Breast epithelium (tissue), 4 donors: Measurements from ENCODE around the gene FBXO34. TPM values are rescaled to one million over a fixed set of nuclear protein-coding genes. Genes with fewer than 3 reads are reported as not detected.

Experiments used
- DNase-seq, 2 donors: peaks; one replicate each; pipeline ENCODE4 v3.0.0-alpha.2; 2019; ENCODE audit warnings: low spot score in 2 of 2
- H3K27ac ChIP-seq, 2 donors: fragments of 200-600 bp; sonication (generic) in 1 of 2; one replicate each; pipeline ENCODE4 v1.5.1; 2016 to 2019; ENCODE audit warnings: mild to moderate bottlenecking in 1 of 2
- H3K27me3 ChIP-seq, 2 donors: fragments of 200-600 bp; sonication (generic) in 1 of 2; one replicate each; pipeline versions ENCODE4 v1.5.1 to v1.6.0; 2017 to 2019; ENCODE audit warnings: control low read depth in 1 of 2, mild to moderate bottlenecking in 1 of 2
- H3K36me3 ChIP-seq: fragments of 200-600 bp; one replicate; pipeline ENCODE4 v1.5.1; 2019
- H3K4me1 ChIP-seq, 2 donors: fragments of 200-600 bp; sonication (generic); one replicate each; pipeline ENCODE4 v1.5.1; 2016 to 2019; ENCODE audit warnings: control low read depth in 1 of 2
- H3K4me3 ChIP-seq, 3 donors: fragments of 200-600 bp; sonication (generic); 1 replicate in 2 of 3; 2 replicates in 1 of 3; pipeline ENCODE4 v1.5.1; 2016 to 2019; ENCODE audit warnings: mild to moderate bottlenecking in 3 of 3, moderate library complexity in 2 of 3
- H3K9me3 ChIP-seq, 2 donors: fragments of 200-600 bp; sonication (generic) in 1 of 2; one replicate each; pipeline ENCODE4 v1.5.1; 2016 to 2019; ENCODE audit warnings: control low read depth in 1 of 2
- POLR2A ChIP-seq: fragments of 450-650 bp; IDR thresholded peaks from one replicate; pipeline ENCODE4 v1.6.1; 2016; ENCODE audit warnings: antibody characterized with exemption, mild to moderate bottlenecking, moderate library complexity
- POLR2AphosphoS5 ChIP-seq, 3 donors: sonication (generic); formaldehyde crosslinking; IDR thresholded peaks; one replicate each; pipeline ENCODE4 v1.6.1; 2017; ENCODE audit warnings: antibody characterized with exemption in 3 of 3
- intact Hi-C: fragments of 100-400 bp; cut with DNase I; formaldehyde crosslinking; loops from one replicate; pipeline ENCODE4 v1.15.1; 2023; ENCODE audit warnings: low total_unique reads
- total RNA-seq, 3 donors: library from RNA; depleted of rRNA; stranded (reverse); fragments of >200 nt; gene quantifications; one replicate each; pipeline ENCODE4 v1.1.0, GENCODE V29; 2016
- TF ChIP-seq, protein P1 (sequence below), 3 donors: fragments of 450-650 bp; IDR thresholded peaks; one replicate each; pipeline ENCODE4 v1.5.1; 2016 to 2017; ENCODE audit warnings: antibody characterized with exemption in 3 of 3, mild to moderate bottlenecking in 3 of 3, moderate library complexity in 3 of 3

Gene FBXO34, protein sequence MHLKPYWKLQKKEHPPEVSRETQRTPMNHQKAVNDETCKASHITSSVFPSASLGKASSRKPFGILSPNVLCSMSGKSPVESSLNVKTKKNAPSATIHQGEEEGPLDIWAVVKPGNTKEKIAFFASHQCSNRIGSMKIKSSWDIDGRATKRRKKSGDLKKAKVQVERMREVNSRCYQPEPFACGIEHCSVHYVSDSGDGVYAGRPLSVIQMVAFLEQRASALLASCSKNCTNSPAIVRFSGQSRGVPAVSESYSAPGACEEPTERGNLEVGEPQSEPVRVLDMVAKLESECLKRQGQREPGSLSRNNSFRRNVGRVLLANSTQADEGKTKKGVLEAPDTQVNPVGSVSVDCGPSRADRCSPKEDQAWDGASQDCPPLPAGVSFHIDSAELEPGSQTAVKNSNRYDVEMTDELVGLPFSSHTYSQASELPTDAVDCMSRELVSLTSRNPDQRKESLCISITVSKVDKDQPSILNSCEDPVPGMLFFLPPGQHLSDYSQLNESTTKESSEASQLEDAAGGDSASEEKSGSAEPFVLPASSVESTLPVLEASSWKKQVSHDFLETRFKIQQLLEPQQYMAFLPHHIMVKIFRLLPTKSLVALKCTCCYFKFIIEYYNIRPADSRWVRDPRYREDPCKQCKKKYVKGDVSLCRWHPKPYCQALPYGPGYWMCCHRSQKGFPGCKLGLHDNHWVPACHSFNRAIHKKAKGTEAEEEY
- 10 to 100 TPM; 31.8 to 56.5 (median 34.7) TPM for total RNA-seq

DNA sequence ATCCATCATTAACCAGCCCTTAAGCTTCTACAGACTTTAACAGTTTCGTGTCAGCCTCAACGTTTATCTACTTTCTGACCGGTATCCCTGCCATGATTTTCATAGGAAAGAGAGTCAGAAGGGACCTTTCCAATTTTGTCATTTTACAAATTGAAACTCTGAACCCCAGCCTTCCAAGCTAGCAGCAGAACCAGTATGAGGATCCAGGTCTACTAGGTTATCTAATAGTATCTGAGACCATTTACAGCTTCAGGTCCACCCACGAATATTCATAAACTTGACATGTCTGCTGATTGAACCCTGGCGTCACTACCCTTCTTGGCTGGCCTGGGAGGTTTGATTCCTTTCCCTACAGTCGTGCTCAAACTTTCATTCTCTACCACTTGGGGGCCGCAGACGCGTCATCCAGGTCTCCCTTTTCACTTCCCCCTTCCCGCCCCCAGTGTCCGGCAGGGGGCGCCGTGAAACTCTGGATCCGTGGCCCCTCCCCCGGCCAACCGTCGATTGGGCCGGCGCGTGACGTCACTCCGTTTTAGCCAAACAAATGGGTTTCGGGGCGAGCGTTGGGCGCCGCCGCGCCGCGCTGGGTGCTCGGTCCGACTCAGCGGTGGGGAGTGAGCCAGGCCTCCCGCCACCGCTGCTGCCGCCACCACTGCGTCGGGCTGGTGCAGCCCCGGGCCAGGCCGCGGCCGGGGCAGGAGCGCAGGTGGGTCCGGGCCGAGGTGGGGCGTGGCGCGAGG lies at the start of gene FBXO34:
Gene FBXO34, plus strand, starts transcription at position 590 of the 740 bp plus-strand sequence. CDS start 78,970 bp downstream, outside the sequence.
- Histone ChIP-seq H3K27ac (peak within 1 kb of the TSS; percentile 96 to 99), H3K27me3 (no peaks in the 10 kb centered on the region), H3K4me1 (peaks cover 0 to 7% of the 10 kb centered on the region in 2 donors), H3K36me3 (no peaks in the 10 kb centered on the region), H3K4me3 (peak within 1 kb of the TSS; percentile 90 to 97 (median 93)), H3K9me3 (no peaks in the 10 kb centered on the region)
- intact Hi-C loops, result no loop called here
- TF ChIP-seq, protein P1, sequence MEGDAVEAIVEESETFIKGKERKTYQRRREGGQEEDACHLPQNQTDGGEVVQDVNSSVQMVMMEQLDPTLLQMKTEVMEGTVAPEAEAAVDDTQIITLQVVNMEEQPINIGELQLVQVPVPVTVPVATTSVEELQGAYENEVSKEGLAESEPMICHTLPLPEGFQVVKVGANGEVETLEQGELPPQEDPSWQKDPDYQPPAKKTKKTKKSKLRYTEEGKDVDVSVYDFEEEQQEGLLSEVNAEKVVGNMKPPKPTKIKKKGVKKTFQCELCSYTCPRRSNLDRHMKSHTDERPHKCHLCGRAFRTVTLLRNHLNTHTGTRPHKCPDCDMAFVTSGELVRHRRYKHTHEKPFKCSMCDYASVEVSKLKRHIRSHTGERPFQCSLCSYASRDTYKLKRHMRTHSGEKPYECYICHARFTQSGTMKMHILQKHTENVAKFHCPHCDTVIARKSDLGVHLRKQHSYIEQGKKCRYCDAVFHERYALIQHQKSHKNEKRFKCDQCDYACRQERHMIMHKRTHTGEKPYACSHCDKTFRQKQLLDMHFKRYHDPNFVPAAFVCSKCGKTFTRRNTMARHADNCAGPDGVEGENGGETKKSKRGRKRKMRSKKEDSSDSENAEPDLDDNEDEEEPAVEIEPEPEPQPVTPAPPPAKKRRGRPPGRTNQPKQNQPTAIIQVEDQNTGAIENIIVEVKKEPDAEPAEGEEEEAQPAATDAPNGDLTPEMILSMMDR (IDR thresholded peaks at IDR 0.05), result peak; percentile 100
- peak; percentile 65 for TF ChIP-seq POLR2A
- peak; percentile 87 to 97 (median 88) for TF ChIP-seq POLR2AphosphoS5 (IDR thresholded peaks at IDR 0.05)
- peak; percentile 98 to 99 for DNase-seq

DNA sequence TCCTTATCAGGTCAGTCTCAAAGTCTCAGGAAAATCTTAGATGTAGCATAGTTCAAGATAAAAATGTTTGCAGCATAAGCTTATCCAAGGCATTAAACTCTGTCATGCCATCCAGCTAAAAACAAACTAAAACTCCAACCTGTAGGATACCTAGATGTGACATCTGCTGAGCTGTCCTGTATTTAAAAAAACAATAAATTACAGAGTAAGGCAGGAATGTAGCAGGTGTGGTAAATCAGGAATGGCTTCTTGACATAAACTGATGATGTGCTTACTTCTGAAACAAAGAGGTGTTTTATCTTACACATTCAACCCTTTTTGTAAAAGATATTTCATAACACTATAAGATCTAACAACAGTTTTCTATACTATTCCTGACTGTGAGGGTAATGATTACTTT lies 49.3 kb upstream of the FBXO34 start:
- no peaks in the 10 kb centered on the region for H3K36me3 ChIP-seq
- no peaks in the 10 kb centered on the region for H3K27me3 ChIP-seq
- H3K9me3 ChIP-seq, result peaks cover 6 to 10% of the 10 kb centered on the region in 2 donors
- H3K27ac ChIP-seq, result no peak overlapping the region
- no peak overlapping the region for H3K4me3 ChIP-seq
- no peak for DNase-seq
- TF ChIP-seq POLR2AphosphoS5 (IDR thresholded peaks at IDR 0.05), result no peak
- no peak for TF ChIP-seq POLR2A
- TF ChIP-seq, protein P1 (IDR thresholded peaks at IDR 0.05), result no peak
- intact Hi-C loops, result no loop called here
- H3K4me1 ChIP-seq, result no peaks in the 10 kb centered on the region

DNA sequence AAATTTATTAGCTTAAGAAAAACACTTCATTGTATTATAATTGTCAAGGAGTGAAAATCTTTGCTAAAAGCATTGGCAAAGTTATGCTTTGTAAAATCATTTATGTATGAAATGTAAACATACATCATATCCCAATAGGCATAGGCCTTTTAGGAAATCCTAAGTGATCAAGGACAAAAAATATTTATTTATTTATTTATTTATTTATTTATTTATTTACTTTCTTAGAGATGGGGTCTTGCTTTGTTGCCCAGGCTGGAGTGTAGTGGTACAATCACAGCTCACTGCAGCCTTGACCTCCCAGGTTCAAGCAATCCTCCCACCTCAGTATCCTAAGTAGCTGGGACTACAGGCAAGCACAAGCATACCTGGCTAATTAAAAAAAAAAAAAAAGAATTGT lies 47.9 kb upstream of the FBXO34 start:
- no peak for TF ChIP-seq POLR2AphosphoS5 (IDR thresholded peaks at IDR 0.05)
- TF ChIP-seq POLR2A, result no peak
- TF ChIP-seq, protein P1 (IDR thresholded peaks at IDR 0.05), result no peak
- intact Hi-C loops, result no loop called here
- H3K27me3 ChIP-seq, result no peaks in the 10 kb centered on the region
- no peak for DNase-seq
- H3K9me3 ChIP-seq, result peaks cover 13 to 17% of the 10 kb centered on the region in 2 donors
- no peak overlapping the region for H3K4me3 ChIP-seq
- no peak overlapping the region for H3K27ac ChIP-seq
- no peaks in the 10 kb centered on the region for H3K36me3 ChIP-seq
- H3K4me1 ChIP-seq, result no peaks in the 10 kb centered on the region

DNA sequence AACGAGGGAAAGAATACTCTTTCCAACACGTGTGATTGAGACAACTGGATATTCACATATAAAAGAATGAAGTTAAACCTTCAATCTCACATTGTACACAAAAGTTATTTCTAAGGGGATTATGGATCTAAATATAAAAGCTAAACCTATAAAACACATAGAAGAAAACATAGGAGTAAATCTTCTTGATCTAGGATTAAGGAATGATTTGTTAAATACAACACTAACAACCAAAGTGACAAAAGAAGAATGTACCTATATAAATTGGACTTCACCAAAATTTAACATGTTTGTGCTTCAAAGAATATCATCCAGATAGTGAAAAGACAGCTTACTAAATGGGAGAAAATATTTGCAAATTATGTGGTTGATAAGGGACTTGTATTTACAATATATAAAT lies 43.0 kb upstream of the FBXO34 start:
- TF ChIP-seq POLR2A (no peak), POLR2AphosphoS5 (IDR thresholded peaks at IDR 0.05) (no peak)
- TF ChIP-seq, protein P1 (IDR thresholded peaks at IDR 0.05), result no peak
- H3K27me3 ChIP-seq, result no peaks in the 10 kb centered on the region
- intact Hi-C loops, result no loop called here
- no peak overlapping the region for H3K27ac ChIP-seq
- no peaks in the 10 kb centered on the region for H3K4me1 ChIP-seq
- no peak overlapping the region for H3K4me3 ChIP-seq
- DNase-seq, result no peak
- no peaks in the 10 kb centered on the region for H3K36me3 ChIP-seq
- H3K9me3 ChIP-seq, result peaks cover 13 to 17% of the 10 kb centered on the region in 2 donors
